Panc1 (cell line): Measurements from ENCODE around the gene FSTL4.

Source experiments
- POLR2AphosphoS5 ChIP-seq: IDR thresholded peaks from 2 replicates; pipeline ENCODE4 v1.6.1; 2012; ENCODE audit warnings: mild to moderate bottlenecking, low read depth, low read length, moderate library complexity
- TCF7L2 ChIP-seq: IDR thresholded peaks from 2 replicates; pipeline ENCODE4 v1.6.1; 2011; ENCODE audit warnings: mild to moderate bottlenecking, low read depth, low read length, inconsistent platforms
- TF ChIP-seq, protein P1 (sequence below): fragments of 450-650 bp; IDR thresholded peaks from 2 replicates; pipeline ENCODE4 v1.5.1; 2017; ENCODE audit warnings: mild to moderate bottlenecking
- TF ChIP-seq, protein P2 (sequence below), 2 experiments: IDR thresholded peaks; 2 replicates each; pipeline ENCODE4 v1.6.1; 2011 to 2012; ENCODE audit warnings: low read depth in 2 of 2, control low read depth in 1 of 2, low read length in 1 of 2, mild to moderate bottlenecking in 1 of 2, moderate library complexity in 1 of 2; ENCODE audit not compliant: insufficient read depth in 1 of 2

DNA sequence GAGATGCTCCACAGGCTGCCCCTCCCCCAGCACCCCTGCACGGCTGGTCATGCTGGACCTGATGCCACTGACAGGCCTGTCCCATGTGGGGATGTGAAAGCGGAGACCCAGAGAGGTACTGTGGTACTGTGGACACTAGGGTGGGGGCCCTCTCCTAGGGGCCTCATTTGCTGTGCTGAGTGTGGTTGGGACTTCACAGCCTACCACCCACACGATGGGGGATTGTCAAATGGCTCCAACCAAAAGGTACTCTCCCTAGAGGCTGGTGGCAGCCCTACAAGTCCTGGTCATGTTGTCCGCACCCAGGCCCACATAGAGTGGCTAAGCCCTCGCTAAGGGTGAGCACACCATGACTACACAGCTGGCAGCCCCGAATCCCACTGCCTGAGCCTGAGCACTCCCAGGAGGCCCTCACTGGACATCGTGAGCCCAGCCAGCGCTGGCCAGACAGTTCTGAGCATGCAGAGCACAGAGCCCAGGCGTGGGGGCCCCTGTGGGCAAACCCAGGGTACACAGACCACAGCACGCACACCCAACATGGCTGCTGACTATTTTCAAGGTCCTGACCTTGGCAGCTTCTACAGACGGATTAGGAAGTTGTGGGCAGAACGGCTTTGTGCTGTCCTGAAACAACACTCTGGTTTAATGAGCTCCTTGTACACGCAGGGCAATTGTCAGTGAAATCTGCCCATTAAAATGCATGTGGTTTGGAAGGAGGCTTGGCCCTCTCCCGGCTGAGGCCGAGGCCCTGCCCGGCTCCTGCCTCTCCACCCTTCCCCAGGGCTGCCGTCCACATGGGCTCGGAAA, 346.4 kb downstream of the FSTL4 start:
- TF ChIP-seq, protein P1, sequence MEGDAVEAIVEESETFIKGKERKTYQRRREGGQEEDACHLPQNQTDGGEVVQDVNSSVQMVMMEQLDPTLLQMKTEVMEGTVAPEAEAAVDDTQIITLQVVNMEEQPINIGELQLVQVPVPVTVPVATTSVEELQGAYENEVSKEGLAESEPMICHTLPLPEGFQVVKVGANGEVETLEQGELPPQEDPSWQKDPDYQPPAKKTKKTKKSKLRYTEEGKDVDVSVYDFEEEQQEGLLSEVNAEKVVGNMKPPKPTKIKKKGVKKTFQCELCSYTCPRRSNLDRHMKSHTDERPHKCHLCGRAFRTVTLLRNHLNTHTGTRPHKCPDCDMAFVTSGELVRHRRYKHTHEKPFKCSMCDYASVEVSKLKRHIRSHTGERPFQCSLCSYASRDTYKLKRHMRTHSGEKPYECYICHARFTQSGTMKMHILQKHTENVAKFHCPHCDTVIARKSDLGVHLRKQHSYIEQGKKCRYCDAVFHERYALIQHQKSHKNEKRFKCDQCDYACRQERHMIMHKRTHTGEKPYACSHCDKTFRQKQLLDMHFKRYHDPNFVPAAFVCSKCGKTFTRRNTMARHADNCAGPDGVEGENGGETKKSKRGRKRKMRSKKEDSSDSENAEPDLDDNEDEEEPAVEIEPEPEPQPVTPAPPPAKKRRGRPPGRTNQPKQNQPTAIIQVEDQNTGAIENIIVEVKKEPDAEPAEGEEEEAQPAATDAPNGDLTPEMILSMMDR = no peak
- TF ChIP-seq, protein P2, sequence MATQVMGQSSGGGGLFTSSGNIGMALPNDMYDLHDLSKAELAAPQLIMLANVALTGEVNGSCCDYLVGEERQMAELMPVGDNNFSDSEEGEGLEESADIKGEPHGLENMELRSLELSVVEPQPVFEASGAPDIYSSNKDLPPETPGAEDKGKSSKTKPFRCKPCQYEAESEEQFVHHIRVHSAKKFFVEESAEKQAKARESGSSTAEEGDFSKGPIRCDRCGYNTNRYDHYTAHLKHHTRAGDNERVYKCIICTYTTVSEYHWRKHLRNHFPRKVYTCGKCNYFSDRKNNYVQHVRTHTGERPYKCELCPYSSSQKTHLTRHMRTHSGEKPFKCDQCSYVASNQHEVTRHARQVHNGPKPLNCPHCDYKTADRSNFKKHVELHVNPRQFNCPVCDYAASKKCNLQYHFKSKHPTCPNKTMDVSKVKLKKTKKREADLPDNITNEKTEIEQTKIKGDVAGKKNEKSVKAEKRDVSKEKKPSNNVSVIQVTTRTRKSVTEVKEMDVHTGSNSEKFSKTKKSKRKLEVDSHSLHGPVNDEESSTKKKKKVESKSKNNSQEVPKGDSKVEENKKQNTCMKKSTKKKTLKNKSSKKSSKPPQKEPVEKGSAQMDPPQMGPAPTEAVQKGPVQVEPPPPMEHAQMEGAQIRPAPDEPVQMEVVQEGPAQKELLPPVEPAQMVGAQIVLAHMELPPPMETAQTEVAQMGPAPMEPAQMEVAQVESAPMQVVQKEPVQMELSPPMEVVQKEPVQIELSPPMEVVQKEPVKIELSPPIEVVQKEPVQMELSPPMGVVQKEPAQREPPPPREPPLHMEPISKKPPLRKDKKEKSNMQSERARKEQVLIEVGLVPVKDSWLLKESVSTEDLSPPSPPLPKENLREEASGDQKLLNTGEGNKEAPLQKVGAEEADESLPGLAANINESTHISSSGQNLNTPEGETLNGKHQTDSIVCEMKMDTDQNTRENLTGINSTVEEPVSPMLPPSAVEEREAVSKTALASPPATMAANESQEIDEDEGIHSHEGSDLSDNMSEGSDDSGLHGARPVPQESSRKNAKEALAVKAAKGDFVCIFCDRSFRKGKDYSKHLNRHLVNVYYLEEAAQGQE (IDR thresholded peaks at IDR 0.05; ENCODE audit: insufficient read depth in 1 of 2, low read depth in 2 of 2, low read length in 1 of 2) = no peak
- no peak for TF ChIP-seq POLR2AphosphoS5
- no peak for TF ChIP-seq TCF7L2
